Prostate gland (tissue), 2 donors: Measurements from ENCODE around the gene TUSC2. TPM values are rescaled to one million over a fixed set of nuclear protein-coding genes. Genes with fewer than 3 reads are reported as not detected.

Source experiments
- DNase-seq: peaks from one replicate; pipeline ENCODE4 v3.0.0-alpha.2; 2019; ENCODE audit warnings: low spot score
- H3K27ac ChIP-seq, 2 donors: fragments of 200-600 bp; sonication (generic); 2 replicates each; pipeline ENCODE4 v1.5.1; 2017 to 2019
- H3K27me3 ChIP-seq: fragments of 200-600 bp; sonication (generic); replicated peaks from 2 replicates; pipeline ENCODE4 v1.5.1; 2019; ENCODE audit not compliant: insufficient read depth
- H3K36me3 ChIP-seq, 2 donors: fragments of 200-600 bp; sonication (generic); 1 replicate in 1 of 2; 2 replicates in 1 of 2; pipeline versions ENCODE4 v1.5.1 to v1.8.1; 2017 to 2019
- H3K4me1 ChIP-seq: fragments of 200-600 bp; sonication (generic); replicated peaks from 2 replicates; pipeline ENCODE4 v1.5.1; 2019
- H3K4me3 ChIP-seq, 2 donors: fragments of 200-600 bp; sonication (generic); 2 replicates each; pipeline ENCODE4 v1.5.1; 2017 to 2019
- H3K9me3 ChIP-seq: fragments of 200-600 bp; sonication (generic); 2 replicates; pipeline ENCODE4 v1.5.1; 2017
- POLR2A ChIP-seq: fragments of 450-650 bp; IDR thresholded peaks from one replicate; pipeline ENCODE4 v1.6.1; 2016; ENCODE audit warnings: antibody characterized with exemption, mild to moderate bottlenecking
- POLR2AphosphoS5 ChIP-seq: sonication (generic); formaldehyde crosslinking; IDR thresholded peaks from one replicate; pipeline ENCODE4 v1.6.1; 2017; ENCODE audit warnings: antibody characterized with exemption
- WGBS: methylation state at CpG from one replicate; pipeline ENCODE4 v1.1.5; 2018; 5-methylcytosine and 5-hydroxymethylcytosine counted together
- intact Hi-C: fragments of 100-400 bp; cut with DNase I; formaldehyde crosslinking; loops from one replicate; pipeline ENCODE4 v1.14.2; 2022
- total RNA-seq, 2 donors: library from RNA; depleted of rRNA; stranded (reverse); fragments of >200 nt; gene quantifications; one replicate each; pipeline ENCODE4 v1.1.0, GENCODE V29; 2016
- TF ChIP-seq, protein P1 (sequence below), 4 experiments: fragments of 200-600 bp in 2 of 4; fragments of 450-650 bp in 2 of 4; sonication (generic) in 2 of 4; IDR thresholded peaks; 1 replicate in 3 of 4; 2 replicates in 1 of 4; pipeline ENCODE4 v1.5.1; 2016 to 2019; ENCODE audit warnings: antibody characterized with exemption in 4 of 4, mild to moderate bottlenecking in 2 of 4, moderate library complexity in 2 of 4

TUSC2 gene
- total RNA-seq, 2 donors from 2014 or later: 31.9 to 121 TPM

GRCh38 chr3:50299929-50300680 lies 27.9 kb downstream of the TUSC2 start:
- H3K36me3 ChIP-seq: no peaks in the 10 kb centered on the region
- 53% methylated on average over 12 of the region's 12 CpGs for WGBS
- no peaks in the 10 kb centered on the region for H3K9me3 ChIP-seq
- DNase-seq: no peak
- intact Hi-C loops: no loop called here
- H3K27ac ChIP-seq: peak overlapping the region; percentile 84 to 89
- no peaks in the 10 kb centered on the region for H3K27me3 ChIP-seq
- H3K4me3 ChIP-seq: peak overlapping the region; percentile 54 to 56
- no peak for TF ChIP-seq POLR2AphosphoS5
- TF ChIP-seq, protein P1, sequence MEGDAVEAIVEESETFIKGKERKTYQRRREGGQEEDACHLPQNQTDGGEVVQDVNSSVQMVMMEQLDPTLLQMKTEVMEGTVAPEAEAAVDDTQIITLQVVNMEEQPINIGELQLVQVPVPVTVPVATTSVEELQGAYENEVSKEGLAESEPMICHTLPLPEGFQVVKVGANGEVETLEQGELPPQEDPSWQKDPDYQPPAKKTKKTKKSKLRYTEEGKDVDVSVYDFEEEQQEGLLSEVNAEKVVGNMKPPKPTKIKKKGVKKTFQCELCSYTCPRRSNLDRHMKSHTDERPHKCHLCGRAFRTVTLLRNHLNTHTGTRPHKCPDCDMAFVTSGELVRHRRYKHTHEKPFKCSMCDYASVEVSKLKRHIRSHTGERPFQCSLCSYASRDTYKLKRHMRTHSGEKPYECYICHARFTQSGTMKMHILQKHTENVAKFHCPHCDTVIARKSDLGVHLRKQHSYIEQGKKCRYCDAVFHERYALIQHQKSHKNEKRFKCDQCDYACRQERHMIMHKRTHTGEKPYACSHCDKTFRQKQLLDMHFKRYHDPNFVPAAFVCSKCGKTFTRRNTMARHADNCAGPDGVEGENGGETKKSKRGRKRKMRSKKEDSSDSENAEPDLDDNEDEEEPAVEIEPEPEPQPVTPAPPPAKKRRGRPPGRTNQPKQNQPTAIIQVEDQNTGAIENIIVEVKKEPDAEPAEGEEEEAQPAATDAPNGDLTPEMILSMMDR (IDR thresholded peaks at IDR 0.05): no peak
- no peak for TF ChIP-seq POLR2A
- H3K4me1 ChIP-seq: peaks cover 11% of the 10 kb centered on the region

DNA sequence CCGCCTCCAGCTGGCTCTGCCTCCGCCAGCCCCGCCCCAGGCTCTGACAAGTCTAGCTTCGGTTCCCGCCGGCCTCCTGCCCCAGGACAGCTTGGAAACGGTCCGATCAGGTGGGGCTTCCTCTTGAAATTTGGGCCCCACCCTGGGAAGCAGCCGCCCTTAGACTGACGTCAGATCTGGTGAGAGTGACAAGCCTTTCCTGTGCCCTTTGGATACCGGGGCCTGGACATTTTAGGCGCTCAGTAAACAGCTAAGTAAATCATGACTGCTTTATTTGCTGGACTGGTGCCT lies 28.4 kb downstream of the TUSC2 start:
- no peak for DNase-seq
- Histone ChIP-seq H3K27ac (peak overlapping the region; percentile 84 to 89), H3K27me3 (no peaks in the 10 kb centered on the region), H3K36me3 (no peaks in the 10 kb centered on the region), H3K4me1 (peaks cover 11% of the 10 kb centered on the region), H3K4me3 (peak overlapping the region; percentile 54 to 56), H3K9me3 (no peaks in the 10 kb centered on the region)
- peak; percentile 83 for TF ChIP-seq POLR2AphosphoS5
- TF ChIP-seq POLR2A: peak; percentile 30
- TF ChIP-seq, protein P1 (IDR thresholded peaks at IDR 0.05): no peak
- intact Hi-C loops: no loop called here
- 3% methylated on average over 12 of the region's 12 CpGs for WGBS

GRCh38 chr3:50298836-50299637 lies 29.0 kb downstream of the TUSC2 start, which contains the start of the genes HYAL3 and NAA80:
Gene HYAL3 (minus strand): TSS chr3:50299405. CDS start chr3:50295602, 3,803 bp downstream.
Gene NAA80 (minus strand): TSS chr3:50299405. CDS start chr3:50297463, 1,942 bp downstream.
- intact Hi-C loops: no loop called here

GRCh38 chr3:50297896-50298725 lies 29.9 kb downstream of the TUSC2 start:
- Histone ChIP-seq H3K27ac (peak overlapping the region; percentile 84 to 89), H3K27me3 (no peaks in the 10 kb centered on the region), H3K36me3 (no peaks in the 10 kb centered on the region), H3K9me3 (no peaks in the 10 kb centered on the region), H3K4me1 (peaks cover 11% of the 10 kb centered on the region), H3K4me3 (peak overlapping the region; percentile 54 to 56)
- intact Hi-C loops: no loop called here
- no peak for DNase-seq
- 39% methylated on average over 9 of the region's 9 CpGs for WGBS
- no peak for TF ChIP-seq POLR2AphosphoS5
- TF ChIP-seq, protein P1 (IDR thresholded peaks at IDR 0.05): peak in 1 of 4 experiments; percentile 5
- TF ChIP-seq POLR2A: no peak

More at GRCh38 chr3:50298836-50299637, 29.0 kb downstream of the TUSC2 start, which contains the start of the genes HYAL3 and NAA80:
- DNase-seq: peak; percentile 100
- TF ChIP-seq, protein P1 (IDR thresholded peaks at IDR 0.05): peak in 3 of 4 experiments; percentile 19 to 68 (median 61)
- peak; percentile 99 for TF ChIP-seq POLR2A
- TF ChIP-seq POLR2AphosphoS5: peak; percentile 94
- Histone ChIP-seq H3K4me3 (peak within 1 kb of the TSS; percentile 54 to 56), H3K4me1 (peaks cover 11% of the 10 kb centered on the region), H3K9me3 (no peaks in the 10 kb centered on the region), H3K36me3 (no peaks in the 10 kb centered on the region), H3K27me3 (no peaks in the 10 kb centered on the region), H3K27ac (peak within 1 kb of the TSS; percentile 84 to 89)
- WGBS: under 1% methylated on average over 53 of the region's 61 CpGs
